GM19193 (cell line): ENCODE results near the gene CLPSL1.

ENCODE experiments used
- POLR2A ChIP-seq: IDR thresholded peaks from 4 replicates; pipeline ENCODE4 v1.6.1; 2011; ENCODE audit not compliant: insufficient read depth, insufficient read length; ENCODE audit errors: extremely low read depth

Gene CLPSL1

GRCh38 chr6:35781290-35781689 is 471 bp downstream of the CLPSL1 start:
- no peak for TF ChIP-seq POLR2A

GRCh38 chr6:35782424-35782823 is 1.6 kb downstream of the CLPSL1 start:
- TF ChIP-seq POLR2A, result no peak

- TF ChIP-seq POLR2A, result no peak
Observed at GRCh38 chr6:35784200-35784599, 3.4 kb downstream of the CLPSL1 start.

- no peak for TF ChIP-seq POLR2A
Observed at GRCh38 chr6:35786272-35786671, 5.5 kb downstream of the CLPSL1 start.

- TF ChIP-seq POLR2A, result no peak
Observed at GRCh38 chr6:35786810-35787209, 6.0 kb downstream of the CLPSL1 start.

- TF ChIP-seq POLR2A, result no peak
Observed at GRCh38 chr6:35787266-35788218, 6.7 kb downstream of the CLPSL1 start.

GRCh38 chr6:35788423-35788982 is 7.7 kb downstream of the CLPSL1 start:
- no peak for TF ChIP-seq POLR2A

- TF ChIP-seq POLR2A, result no peak
Observed at GRCh38 chr6:35790683-35791082, 9.9 kb downstream of the CLPSL1 start.

GRCh38 chr6:35794536-35795452 is 14.0 kb downstream of the CLPSL1 start:
- TF ChIP-seq POLR2A, result no peak

- TF ChIP-seq POLR2A, result no peak
Observed at GRCh38 chr6:35795453-35796071, 14.7 kb downstream of the CLPSL1 start.

- no peak for TF ChIP-seq POLR2A
Observed at GRCh38 chr6:35796236-35796635, 15.4 kb downstream of the CLPSL1 start.

GRCh38 chr6:35797837-35798526 is 17.2 kb downstream of the CLPSL1 start:
- no peak for TF ChIP-seq POLR2A

- TF ChIP-seq POLR2A, result no peak
Observed at GRCh38 chr6:35798706-35799105, 17.9 kb downstream of the CLPSL1 start.

- TF ChIP-seq POLR2A, result no peak
Observed at GRCh38 chr6:35801148-35801547, 20.3 kb downstream of the CLPSL1 start.

- TF ChIP-seq POLR2A, result no peak
Observed at GRCh38 chr6:35804996-35805736, 24.3 kb downstream of the CLPSL1 start, which contains the start of gene LHFPL5. Gene LHFPL5 (plus strand): TSS chr6:35805352. CDS start chr6:35805671, 319 bp downstream.
